HG03045 (cell line): ENCODE results near the gene HS3ST5.
"Not testable (repeated sequence)": the region's sequence is repeated elsewhere in the genome, so short reads cannot be mapped to it uniquely, and the experiment has no call there.

Source experiments
- ATAC-seq: cut with Tn5 transposase; IDR thresholded peaks from one replicate; pipeline ENCODE4 v1.9.1; 2021; ENCODE audit warnings: mild to moderate bottlenecking, moderate library complexity; ENCODE audit not compliant: unreplicated experiment

HS3ST5 gene

DNA sequence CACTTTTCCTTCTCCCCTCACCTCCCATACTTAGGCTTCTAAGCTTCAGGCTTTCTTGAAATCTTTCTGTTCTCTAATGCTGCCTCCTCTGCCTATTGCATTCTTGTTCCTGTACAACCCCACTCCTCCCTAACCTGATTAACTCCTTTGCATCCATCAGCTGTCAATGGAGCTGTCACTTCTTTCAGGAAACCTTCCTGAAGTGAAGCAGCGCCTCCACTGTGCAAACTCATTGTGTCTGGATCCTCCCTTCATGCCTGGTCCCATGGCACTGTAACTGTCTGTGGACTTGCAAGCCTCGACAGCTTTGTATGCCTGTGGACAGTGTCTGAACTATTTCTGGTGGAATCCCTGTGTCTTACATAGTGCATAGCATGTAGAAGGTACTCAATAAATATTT lies 185.0 kb downstream of the HS3ST5 start:
- no peak for ATAC-seq

DNA sequence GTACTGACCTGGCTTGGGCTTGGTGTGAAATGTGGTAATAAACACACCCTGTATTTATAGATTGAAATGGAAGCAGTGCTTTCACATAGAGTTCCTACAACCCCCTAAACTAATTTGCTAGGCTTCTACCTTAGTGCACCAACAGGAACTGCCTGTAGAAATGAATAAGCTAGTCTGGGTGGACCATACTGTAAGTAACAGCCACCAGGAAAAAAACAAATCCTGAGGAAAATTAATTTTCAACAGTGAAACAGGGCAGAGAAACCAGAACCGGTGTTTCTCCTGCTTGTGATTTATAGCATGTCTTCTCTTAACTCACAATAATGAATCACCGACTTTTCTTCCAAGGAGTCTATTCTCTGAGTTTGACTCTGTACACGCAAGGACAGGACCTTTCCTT lies 187.1 kb downstream of the HS3ST5 start:
- ATAC-seq, result no peak

DNA sequence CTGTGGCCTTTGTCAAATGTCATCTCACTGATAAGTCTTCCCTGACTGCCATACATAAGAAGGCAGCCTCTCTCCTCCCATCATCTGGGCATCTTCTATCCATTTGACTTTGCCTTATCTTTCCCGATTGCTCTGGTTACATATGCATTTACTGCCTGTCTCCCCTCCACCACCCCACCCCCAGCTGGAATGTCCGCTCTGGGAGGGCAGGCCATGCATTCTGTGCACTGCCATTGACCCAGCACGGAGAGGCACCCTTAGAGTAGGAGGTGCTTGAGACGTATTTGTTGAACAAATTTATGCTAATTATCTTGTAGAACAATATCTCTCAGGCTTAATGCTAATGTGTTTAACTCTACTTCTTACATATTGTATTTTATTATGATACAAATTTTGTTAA lies 188.0 kb downstream of the HS3ST5 start:
- no peak for ATAC-seq

DNA sequence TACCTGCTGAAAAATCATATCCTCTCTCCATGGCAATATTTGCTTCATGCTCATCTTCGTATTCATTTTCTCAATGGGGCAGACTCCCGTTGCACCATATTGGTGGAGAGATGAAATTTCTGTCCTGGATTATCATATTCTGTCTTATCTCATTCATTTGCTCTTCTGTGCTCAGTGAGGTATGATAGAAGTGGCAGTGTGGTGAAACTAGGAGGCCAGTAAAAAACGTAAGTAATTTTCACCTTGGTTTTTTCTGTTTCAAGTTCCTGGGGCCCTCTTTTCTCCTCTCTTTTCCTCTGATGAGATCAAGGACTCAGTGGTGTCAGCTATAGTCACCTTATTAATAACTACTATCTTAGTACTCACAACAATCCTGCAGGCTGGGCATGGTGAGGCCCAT lies 189.4 kb downstream of the HS3ST5 start:
- no peak for ATAC-seq

GRCh38 chr6:114151064-114151690 lies 191.6 kb downstream of the HS3ST5 start:
- ATAC-seq, result no peak

- not testable (repeated sequence) for ATAC-seq
Observed at GRCh38 chr6:114149182-114149581, 193.6 kb downstream of the HS3ST5 start.

DNA sequence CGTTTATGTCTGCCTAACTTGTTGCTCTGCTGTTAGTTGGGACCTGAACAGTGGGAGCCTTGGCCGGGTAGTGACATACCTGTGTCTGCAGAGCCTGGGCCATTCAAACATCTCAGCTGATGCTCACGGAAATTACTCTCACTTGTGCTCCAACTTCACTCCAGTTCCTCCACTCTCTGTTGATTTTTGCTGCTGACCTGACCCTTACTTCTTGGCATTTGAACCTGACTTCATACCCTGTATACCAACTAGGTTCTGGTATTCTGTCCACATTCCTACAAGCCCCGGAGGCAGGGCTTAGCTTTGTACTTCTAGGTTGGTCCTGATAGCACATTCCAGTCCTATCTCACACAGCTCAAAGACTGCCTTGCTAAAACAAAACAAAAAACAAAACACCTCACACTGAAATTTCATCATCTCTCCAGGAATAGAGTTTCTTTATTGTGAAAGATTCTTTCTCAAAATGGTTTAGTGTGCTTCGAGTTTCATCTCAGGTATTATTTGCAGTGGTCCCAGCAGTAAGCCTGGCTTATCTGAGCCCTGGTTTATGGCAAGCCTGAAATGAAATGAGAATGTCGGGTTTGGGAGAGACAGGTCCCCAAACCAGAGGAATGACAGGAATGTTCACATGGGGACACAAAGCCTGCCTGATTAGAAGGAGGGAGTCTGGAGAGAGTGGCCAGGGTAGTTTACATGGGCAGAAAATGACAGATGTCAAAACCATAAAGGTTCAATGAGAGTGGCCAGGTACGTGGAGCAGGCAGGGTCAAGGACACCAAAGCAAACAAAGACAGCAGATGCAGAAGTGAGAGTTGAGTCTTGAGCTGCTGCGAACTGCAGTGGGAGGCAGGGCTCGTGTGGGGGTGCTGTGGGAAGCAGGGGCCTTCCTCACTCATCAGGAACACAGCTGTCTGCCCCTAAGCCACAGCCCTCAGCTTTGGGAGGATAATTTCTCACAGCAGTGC lies 197.7 kb downstream of the HS3ST5 start:
- no peak for ATAC-seq

DNA sequence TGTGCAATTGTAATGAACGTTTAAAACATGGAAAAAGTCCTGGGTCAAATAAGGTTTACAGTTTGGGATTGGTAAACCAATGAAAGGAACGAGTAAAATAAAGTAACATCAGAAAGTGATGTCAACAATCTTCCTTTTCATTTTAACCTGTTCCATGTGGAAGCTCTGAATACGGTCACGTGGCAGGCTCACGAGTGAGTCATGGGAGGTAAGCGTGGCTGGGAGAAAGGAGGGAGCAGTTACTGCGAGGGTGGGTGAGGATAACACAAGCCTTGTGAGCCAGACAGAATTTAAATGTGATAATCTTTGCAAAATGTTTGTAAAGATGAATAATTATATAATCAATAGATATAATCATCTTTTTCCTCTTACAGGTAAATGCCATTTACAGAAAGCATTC lies 200.6 kb downstream of the HS3ST5 start:
- ATAC-seq, result no peak

GRCh38 chr6:114140416-114140815 lies 202.4 kb downstream of the HS3ST5 start:
- no peak for ATAC-seq

GRCh38 chr6:114138577-114139248 lies 204.1 kb downstream of the HS3ST5 start:
- no peak for ATAC-seq

GRCh38 chr6:114135363-114135971 lies 207.4 kb downstream of the HS3ST5 start:
- ATAC-seq, result no peak

DNA sequence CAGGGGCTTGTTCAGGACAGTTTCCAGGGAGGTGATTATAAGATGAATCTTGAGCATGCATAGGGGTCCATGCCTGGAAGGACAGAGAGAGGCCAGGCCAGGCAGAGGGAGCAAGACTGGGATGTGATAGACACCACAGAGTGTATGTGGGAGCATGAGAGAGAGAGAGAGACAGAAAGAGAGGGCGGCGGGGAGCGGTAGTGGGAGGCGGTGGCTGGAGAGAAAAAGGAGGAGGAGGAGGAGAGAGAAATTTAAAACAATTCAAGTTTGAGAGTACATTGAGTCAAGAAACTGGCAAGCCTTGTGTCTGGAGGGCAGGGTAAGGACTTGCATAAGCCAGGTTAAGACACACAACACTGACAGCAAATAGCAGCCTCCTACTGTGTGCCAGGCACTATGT lies 209.0 kb downstream of the HS3ST5 start:
- no peak for ATAC-seq

DNA sequence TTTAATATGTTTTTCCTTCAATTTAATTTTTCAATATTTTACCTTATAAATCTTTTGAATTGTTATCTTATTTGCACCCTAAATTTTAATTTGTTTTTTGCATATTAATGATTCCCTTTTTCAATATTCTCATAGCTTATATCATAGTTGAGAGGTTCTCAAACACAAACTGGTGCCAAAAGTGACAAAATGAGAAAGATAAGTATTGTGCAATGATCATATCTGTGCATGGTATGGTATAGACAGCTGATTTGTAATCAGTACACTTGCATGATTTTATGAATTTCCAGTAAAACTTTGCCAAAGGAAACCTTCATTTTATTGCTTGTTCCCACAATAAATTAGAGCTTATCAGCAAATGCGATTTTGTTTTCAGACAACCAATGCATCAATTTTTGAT lies 210.9 kb downstream of the HS3ST5 start:
- ATAC-seq, result no peak

DNA sequence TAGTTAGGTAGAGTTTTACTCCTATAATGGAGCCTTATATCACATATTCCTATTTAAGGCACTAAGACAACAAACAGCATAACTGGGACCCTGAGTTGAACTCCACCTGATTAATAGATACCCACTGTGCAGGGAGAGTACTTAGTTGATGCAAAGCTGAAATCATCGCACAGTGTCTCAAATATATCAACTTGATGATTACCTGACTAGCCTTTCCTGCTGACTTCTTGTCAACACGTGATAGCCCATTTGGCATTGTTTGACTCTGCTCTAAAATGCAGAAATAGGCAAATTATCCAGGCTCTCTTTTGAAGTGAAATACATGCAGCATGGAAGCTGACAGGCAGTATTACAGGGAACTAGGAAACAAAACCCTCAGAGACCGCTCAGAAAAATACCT lies 217.2 kb downstream of the HS3ST5 start:
- ATAC-seq, result no peak

- ATAC-seq, result no peak
Observed at GRCh38 chr6:114121913-114122662, 220.7 kb downstream of the HS3ST5 start.

DNA sequence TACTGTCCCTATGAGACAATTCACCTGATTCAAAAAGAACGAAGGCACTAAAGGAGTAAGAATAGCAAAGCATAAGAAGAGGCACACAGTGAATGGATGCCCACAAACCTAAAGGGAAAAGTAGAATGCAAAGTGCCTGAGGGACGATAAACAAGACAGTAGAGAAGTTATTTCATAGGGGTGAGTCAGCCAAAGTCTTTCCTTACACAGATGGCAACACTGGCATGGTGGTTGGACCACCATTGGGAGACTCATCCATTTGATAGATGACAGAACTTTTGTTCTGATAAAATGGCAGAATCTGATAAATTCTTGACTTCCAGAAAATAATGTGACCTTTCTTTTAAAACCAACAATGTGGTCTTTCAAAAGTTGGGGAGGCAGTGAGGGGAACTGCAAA lies 223.8 kb downstream of the HS3ST5 start:
- no peak for ATAC-seq

- no peak for ATAC-seq
Observed at GRCh38 chr6:114115652-114116051, 227.2 kb downstream of the HS3ST5 start.

- ATAC-seq, result no peak
Observed at GRCh38 chr6:114108119-114109002, 234.5 kb downstream of the HS3ST5 start.

GRCh38 chr6:114106020-114106419 lies 236.8 kb downstream of the HS3ST5 start:
- no peak for ATAC-seq

DNA sequence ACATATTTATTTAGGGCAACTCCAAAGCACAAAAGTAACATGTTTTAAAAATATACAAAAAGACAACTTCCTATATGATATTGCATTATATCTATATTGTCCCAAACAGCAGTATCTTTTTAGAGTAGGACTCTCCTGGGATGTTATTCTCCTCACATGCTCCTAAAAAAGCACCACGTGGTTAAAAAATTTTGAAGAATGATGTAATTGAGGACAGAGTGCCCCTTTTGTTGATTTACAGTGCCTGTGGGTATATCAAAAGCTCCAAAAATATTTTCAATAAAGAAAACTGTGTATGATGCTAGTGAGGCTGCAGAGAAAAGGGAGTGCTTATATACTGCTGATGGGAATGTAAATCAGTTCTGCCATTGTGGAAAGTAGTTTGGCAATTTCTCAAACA lies 241.6 kb downstream of the HS3ST5 start:
- no peak for ATAC-seq
